ENCODE measurements around the gene TSPAN18.

DNA sequence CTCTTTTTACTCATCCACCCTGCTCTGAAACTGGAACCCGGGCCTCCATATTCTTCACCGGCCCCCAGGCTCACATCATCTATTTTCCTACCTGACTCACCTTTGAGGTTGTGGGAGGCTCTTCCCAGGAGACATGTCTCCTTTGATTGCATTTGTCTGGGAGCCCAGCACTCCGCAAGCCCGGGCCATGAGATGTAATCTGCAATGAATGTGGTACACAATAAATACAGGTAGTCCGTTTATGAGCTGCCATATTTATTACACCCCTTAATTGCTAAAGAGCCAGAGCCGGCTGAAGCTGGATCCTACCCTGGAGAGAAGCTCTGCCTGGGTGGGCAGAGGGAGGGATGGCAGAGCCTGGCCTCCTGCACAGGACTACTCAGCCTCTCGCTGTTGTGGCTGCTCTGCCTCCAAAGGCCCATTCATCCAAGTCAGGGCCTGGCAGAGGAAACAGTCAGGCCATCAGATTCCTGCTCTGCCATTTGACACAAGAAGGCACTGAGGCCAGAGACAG is 174.4 kb downstream of the TSPAN18 start:
- TF ChIP-seq EZH2phosphoT487 (IDR thresholded peaks at IDR 0.05; ENCODE audit: borderline replicate concordance, low read length): no peak
- TF ChIP-seq, protein P1, sequence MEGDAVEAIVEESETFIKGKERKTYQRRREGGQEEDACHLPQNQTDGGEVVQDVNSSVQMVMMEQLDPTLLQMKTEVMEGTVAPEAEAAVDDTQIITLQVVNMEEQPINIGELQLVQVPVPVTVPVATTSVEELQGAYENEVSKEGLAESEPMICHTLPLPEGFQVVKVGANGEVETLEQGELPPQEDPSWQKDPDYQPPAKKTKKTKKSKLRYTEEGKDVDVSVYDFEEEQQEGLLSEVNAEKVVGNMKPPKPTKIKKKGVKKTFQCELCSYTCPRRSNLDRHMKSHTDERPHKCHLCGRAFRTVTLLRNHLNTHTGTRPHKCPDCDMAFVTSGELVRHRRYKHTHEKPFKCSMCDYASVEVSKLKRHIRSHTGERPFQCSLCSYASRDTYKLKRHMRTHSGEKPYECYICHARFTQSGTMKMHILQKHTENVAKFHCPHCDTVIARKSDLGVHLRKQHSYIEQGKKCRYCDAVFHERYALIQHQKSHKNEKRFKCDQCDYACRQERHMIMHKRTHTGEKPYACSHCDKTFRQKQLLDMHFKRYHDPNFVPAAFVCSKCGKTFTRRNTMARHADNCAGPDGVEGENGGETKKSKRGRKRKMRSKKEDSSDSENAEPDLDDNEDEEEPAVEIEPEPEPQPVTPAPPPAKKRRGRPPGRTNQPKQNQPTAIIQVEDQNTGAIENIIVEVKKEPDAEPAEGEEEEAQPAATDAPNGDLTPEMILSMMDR (IDR thresholded peaks at IDR 0.05; ENCODE audit: low read depth, low read length, poor library complexity, severe bottlenecking): no peak

All from DOHH2 (cell line).